ENCODE measurements around the gene ISG15.

Gene ISG15

DNA sequence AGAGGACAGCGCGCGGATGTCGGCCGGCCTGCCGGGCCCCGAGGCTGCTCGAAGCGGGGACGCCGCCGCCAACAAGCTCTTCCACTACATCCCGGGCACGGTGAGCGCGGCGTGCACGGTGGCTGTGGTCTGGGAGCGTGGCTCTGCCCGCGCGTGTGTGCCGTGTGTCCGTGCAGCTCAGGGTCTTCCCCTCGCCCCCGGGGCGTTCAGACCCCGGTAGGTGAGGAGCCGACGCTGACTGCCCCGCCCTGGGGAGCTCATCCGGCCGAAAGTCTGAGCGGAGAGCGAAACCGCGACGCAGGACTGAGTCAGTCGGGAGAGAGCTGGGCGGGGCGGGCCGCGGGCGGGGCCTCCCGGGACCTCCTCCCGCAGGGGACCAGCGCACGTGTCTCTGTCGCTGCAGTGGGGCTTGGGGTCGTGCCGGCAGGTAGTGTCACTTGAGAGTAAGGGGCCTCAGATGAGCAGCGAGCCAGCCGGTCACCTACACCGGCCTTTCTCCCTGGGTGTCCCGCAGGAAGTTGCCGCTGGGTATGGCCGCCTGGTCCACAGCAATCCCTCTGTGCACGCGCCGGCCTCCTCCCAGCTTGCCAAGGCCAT is 46.5 kb upstream of the ISG15 start:
- DNase-seq (ENCODE audit: low read depth): no peak
- H3K4me3 ChIP-seq (ENCODE audit: low read depth, low read length): peak overlapping the region; percentile 82
- TF ChIP-seq, protein P1, sequence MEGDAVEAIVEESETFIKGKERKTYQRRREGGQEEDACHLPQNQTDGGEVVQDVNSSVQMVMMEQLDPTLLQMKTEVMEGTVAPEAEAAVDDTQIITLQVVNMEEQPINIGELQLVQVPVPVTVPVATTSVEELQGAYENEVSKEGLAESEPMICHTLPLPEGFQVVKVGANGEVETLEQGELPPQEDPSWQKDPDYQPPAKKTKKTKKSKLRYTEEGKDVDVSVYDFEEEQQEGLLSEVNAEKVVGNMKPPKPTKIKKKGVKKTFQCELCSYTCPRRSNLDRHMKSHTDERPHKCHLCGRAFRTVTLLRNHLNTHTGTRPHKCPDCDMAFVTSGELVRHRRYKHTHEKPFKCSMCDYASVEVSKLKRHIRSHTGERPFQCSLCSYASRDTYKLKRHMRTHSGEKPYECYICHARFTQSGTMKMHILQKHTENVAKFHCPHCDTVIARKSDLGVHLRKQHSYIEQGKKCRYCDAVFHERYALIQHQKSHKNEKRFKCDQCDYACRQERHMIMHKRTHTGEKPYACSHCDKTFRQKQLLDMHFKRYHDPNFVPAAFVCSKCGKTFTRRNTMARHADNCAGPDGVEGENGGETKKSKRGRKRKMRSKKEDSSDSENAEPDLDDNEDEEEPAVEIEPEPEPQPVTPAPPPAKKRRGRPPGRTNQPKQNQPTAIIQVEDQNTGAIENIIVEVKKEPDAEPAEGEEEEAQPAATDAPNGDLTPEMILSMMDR (IDR thresholded peaks at IDR 0.05; ENCODE audit: control insufficient read depth, extremely low read depth, insufficient read depth): no peak

DNA sequence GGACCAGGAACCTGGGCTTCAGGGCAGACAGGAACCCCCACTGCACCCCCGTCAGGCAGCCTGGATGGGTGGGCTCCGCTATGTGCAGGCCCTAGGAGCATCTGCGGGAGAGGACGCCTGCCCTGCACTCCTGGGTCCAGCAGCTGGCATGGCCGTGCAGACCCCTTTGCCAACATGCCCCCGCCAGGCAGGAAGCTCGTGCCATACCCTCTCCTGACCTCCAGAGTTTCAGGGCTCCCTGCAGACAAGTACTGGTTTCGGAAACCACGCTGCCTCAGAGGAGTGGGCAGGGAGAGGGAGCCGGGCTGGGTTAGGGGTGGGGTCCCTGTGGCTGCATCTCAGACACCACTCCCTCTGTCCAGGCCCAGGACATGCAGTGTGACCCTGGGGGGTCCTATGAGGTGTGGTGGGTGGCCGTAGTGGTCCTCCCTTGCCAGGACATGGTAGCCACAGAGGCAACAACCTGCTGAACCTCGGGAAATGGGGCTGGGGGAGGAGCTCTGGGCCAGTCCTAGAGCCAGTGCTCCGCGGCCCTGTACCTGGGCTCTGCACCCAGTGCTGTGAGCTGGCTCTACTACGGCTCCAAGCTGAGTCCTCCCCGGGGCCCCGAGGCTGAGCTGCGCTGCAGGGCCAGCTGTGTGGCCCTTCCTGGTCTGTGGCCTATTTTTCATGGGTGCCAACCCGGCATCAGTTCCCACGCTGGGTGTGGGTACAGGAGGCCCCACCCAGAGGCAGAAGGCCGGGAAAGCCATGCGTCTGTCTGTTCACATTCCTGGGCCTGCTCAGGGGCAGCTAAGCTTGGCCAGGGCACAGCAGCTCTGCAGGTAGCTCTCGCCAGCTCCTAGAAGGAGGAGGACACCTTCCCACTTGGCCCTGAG is 45.6 kb upstream of the ISG15 start:
- peak overlapping the region; percentile 82 for H3K4me3 ChIP-seq (ENCODE audit: low read depth, low read length)
- DNase-seq (ENCODE audit: low read depth): no peak
- TF ChIP-seq, protein P1 (IDR thresholded peaks at IDR 0.05; ENCODE audit: control insufficient read depth, extremely low read depth, insufficient read depth): no peak

DNA sequence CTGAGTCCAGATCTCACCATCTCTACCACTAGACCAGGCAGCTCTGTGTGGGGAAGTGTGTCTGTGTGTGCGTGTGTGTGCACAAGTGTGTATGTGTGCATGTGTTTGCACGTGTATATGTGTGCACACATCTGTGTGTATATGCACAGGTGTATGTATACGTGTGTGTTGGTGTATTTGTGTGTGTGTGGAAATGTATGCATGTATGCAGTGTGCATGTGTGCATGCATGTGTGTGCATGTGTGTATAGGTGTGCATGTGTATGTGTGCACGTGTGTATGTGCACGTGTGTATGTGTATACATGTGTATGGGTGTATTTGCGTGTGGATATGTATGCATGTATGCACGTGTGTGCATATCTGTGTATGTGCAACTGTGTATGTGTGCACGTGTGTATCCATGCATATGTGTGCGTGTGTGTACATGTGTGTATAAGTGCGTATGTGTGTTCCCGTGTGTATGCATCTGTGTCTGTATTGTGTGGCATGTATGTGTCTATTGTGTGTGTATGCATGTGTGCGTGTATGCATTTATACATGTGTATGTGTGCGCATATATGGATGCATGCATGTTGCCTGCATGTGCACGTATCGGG is 43.9 kb upstream of the ISG15 start:
- TF ChIP-seq, protein P1 (IDR thresholded peaks at IDR 0.05; ENCODE audit: control insufficient read depth, extremely low read depth, insufficient read depth): no peak
- DNase-seq (ENCODE audit: low read depth): no peak
- no peak overlapping the region for H3K4me3 ChIP-seq (ENCODE audit: low read depth, low read length)

DNA sequence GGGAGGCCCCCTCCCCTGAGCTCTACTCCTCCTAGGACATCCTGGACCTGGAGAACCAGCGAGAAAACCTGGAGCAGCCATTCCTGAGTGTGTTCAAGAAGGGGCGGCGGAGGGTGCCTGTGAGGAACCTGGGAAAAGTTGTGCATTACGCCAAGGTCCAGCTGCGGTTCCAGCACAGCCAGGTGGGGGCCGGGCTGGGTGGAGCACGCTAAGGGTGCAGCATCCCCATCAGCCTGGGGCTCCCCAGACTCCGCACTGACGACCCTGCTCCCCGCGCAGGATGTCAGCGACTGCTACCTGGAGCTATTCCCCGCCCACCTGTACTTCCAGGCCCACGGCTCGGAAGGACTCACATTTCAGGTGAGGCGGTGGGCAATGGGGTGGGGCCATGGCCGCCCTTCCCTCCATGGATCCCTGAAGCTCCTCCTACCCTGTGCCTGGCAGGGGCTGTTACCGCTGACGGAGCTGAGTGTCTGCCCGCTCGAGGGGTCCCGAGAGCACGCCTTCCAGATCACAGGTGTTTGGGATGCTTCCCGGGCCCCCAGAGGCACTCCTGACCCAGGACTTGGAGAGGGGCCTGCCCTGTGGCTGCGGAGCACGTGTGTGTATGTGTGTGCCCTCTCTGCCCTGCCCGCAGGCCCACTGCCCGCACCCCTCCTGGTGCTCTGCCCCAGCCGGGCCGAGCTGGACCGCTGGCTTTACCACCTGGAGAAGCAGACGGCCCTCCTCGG is 42.9 kb upstream of the ISG15 start:
- DNase-seq (ENCODE audit: low read depth): no peak
- no peak overlapping the region for H3K4me3 ChIP-seq (ENCODE audit: low read depth, low read length)
- TF ChIP-seq, protein P1 (IDR thresholded peaks at IDR 0.05; ENCODE audit: control insufficient read depth, extremely low read depth, insufficient read depth): no peak

DNA sequence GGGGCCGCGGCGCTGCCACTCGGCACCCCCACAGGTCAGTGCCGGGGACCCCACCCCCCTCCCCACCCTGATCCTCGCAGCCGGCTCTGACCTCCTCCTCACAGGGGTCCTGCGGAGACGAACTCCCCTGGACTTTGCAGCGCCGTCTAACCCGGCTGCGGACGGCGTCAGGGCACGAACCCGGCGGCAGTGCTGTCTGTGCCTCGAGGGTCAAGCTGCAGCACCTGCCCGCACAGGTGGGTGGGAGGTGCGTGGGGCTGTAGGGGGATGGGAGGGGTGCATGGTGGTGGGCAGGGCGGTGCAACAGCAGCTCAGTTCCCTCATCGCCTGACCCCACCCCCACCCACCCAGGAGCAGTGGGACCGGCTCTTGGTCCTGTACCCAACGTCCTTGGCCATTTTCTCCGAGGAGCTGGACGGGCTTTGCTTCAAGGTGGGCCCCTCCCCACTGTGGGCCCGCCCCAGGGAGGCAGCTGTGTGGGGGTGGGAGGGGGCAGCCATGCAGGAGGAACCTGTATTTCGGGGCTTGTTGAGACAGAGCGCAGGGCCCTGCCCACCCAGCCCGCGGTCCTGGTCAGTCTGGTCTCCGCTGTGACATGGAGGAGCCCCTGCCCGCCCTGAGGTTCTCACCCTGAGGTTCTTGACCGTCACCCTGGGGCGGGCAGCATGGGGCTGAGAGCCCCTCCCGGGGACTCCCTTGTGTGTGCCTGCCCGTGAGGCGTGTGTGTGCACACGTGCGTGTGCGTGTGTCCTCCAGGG is 42.1 kb upstream of the ISG15 start:
- TF ChIP-seq, protein P1 (IDR thresholded peaks at IDR 0.05; ENCODE audit: control insufficient read depth, extremely low read depth, insufficient read depth): no peak
- no peak for DNase-seq (ENCODE audit: low read depth)
- no peak overlapping the region for H3K4me3 ChIP-seq (ENCODE audit: low read depth, low read length)

Measured in LNCaP clone FGC (cell line).